ENCODE measurements around the gene OR6Q1.

OR6Q1 gene

DNA sequence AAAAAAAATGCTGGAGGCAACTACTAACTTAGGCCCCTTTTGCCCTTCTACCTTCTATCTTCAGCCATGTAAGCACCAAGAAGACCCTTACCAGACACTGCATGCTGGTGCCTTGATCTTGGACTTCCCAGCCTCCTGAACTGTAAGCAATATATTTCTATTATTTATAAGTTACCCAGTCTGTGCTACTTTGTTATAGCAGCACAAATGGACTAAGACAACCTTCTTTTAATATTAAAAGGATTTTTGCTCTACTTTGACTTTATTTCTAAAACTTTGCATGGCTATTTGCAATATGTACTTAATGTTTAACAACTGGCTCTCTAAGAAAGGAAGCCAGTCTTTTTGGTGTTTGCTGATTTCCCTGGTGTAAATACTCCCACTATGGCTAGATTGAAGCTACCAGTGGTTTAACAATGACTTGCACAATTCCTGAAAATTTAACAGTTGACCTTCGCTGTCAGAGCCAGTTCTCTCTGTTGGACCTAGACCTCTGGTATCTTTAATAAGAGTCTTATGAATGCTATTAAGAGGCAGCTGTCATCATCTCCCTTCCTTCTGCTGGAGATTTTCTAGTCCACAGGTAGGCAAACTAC is 25.2 kb downstream of the OR6Q1 start:
- TF ChIP-seq, protein P1, sequence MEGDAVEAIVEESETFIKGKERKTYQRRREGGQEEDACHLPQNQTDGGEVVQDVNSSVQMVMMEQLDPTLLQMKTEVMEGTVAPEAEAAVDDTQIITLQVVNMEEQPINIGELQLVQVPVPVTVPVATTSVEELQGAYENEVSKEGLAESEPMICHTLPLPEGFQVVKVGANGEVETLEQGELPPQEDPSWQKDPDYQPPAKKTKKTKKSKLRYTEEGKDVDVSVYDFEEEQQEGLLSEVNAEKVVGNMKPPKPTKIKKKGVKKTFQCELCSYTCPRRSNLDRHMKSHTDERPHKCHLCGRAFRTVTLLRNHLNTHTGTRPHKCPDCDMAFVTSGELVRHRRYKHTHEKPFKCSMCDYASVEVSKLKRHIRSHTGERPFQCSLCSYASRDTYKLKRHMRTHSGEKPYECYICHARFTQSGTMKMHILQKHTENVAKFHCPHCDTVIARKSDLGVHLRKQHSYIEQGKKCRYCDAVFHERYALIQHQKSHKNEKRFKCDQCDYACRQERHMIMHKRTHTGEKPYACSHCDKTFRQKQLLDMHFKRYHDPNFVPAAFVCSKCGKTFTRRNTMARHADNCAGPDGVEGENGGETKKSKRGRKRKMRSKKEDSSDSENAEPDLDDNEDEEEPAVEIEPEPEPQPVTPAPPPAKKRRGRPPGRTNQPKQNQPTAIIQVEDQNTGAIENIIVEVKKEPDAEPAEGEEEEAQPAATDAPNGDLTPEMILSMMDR (IDR thresholded peaks at IDR 0.05; ENCODE audit: low read depth, low read length, missing control alignments), result no peak
- DNase-seq (ENCODE audit: low read depth), result no peak
- H3K4me3 ChIP-seq (ENCODE audit: low read depth, low read length), result no peak overlapping the region

DNA sequence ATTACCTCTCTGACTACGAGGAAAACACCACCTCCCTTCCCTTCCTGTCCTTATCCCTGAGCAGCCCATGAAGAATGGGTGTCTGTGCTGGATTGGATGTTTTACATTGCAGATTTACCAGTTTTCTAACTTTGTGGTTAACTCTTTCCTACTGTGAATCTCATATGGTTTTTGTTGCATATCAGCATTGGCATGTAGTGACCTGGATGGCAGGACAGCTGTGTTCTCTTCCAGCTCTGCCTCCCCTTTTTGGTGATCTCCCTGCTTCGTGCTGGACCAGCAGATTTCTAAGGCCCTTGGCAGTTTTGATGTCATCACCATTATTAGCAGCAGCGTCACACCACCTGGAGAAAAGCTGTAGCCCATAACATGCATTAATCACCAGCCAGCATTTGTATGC is 26.7 kb downstream of the OR6Q1 start:
- no peak overlapping the region for H3K4me3 ChIP-seq (ENCODE audit: low read depth, low read length)
- TF ChIP-seq, protein P1 (IDR thresholded peaks at IDR 0.05; ENCODE audit: low read depth, low read length, missing control alignments), result no peak
- no peak for DNase-seq (ENCODE audit: low read depth)

DNA sequence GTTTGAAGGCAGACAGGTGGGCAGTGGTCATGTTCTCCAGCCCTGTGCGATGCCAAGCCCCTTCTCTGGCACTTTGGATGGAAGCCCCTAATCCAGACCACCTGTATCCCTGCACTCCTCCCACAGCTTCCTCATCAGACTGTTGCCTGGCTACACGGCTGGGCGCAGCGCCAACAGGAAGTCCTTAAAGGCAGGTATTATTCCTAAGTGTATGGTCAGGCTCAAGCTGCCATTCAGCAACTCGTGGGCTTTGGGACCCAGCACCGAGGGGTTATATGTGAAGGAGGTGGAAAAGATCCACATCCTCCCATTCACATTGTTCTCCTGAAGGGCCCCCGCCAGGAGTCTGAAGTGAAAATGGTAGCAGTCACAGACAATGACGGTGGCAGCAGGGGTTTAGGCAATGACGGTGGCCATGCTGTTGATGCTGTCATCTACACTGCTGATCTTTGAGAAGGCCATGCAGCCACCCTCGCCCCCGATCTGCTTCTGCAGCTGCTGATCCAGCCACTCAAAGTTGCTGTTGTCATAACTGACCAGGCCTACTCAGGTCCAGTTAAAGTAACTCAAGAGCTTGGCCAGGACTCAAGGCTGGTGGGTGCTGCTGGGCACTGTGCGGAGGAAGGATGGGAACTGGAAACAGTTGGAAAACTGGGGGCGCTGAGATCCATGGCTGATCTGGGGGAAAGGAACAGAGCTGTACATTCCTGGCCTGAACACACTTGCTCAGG is 27.7 kb downstream of the OR6Q1 start:
- no peak overlapping the region for H3K4me3 ChIP-seq (ENCODE audit: low read depth, low read length)
- TF ChIP-seq, protein P1 (IDR thresholded peaks at IDR 0.05; ENCODE audit: low read depth, low read length, missing control alignments), result no peak
- no peak for DNase-seq (ENCODE audit: low read depth)

DNA sequence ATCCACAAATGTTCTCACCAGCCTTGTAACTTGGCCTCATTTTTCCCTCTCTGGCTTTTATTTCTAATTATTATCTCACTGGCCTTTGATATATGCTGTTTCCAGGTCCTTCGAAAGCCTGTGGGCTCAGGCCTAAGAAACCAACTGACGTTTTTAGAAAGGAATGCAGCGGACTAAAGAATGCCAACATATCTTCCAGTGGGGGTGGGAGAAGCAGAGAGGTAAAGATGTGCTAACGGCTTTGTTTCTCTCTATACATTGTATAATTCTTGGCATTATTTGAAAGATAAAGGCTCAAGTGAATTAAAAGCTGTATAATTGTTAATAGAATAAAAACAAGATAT is 28.2 kb downstream of the OR6Q1 start:
- DNase-seq (ENCODE audit: low read depth), result no peak
- no peak overlapping the region for H3K4me3 ChIP-seq (ENCODE audit: low read depth, low read length)
- TF ChIP-seq, protein P1 (IDR thresholded peaks at IDR 0.05; ENCODE audit: low read depth, low read length, missing control alignments), result no peak

DNA sequence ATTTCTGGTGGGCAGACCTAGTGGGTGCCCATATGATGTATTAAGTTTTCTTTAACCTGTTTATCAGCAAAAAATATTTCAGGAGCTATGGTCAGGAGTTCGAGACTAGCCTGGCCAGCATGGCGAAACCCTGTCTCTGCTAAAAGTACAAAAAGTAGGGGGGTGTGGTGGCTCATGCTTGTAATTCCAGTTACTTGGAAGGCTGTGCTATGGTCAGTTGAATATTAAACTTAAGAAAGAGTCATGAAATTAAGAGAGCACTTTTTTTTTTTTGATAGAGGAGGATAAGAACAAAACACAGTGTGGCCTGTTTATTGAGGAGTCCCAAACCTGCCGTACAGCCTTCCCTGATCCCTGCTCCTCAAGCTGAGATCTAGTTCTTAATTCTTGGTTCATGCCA is 29.8 kb downstream of the OR6Q1 start:
- TF ChIP-seq, protein P1 (IDR thresholded peaks at IDR 0.05; ENCODE audit: low read depth, low read length, missing control alignments), result no peak
- H3K4me3 ChIP-seq (ENCODE audit: low read depth, low read length), result no peak overlapping the region

DNA sequence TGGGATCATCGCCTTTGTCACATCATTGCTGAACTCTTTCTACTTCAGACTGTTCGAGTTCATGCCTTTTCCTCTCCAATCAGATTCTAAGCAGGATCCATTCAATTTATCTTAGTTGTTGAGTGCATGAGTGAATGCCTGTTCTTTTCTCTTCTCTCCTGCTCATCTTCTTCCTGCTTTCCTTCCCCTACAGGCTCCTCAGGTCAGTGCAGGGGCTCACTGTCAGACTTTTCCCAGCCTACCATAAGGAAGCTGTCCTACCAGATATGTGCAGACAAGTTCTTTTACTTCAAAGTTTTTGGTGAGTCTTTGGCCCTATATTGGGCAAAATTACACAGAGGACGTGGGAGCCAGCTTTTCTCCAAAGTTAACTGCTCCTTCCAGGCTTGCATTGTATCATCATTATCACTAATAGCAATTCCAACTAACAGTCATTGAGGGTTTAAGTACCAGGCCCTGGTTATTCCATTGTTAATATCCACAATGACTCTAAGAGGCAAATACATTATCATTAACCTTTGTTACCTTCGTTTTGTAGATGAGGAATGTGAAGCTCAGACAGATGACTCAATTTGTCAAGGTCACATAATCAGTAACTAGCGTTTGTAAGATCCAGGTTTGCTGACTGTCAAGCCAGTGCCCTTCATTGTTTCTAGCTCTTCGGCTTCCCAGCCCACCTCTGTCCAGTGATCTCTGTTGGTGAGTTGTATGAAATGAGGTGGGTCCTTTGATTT is 30.4 kb downstream of the OR6Q1 start:
- no peak for DNase-seq (ENCODE audit: low read depth)
- TF ChIP-seq, protein P1 (IDR thresholded peaks at IDR 0.05; ENCODE audit: low read depth, low read length, missing control alignments), result no peak
- H3K4me3 ChIP-seq (ENCODE audit: low read depth, low read length), result no peak overlapping the region

More for the DNA sequence above, 29.8 kb downstream of the OR6Q1 start:
- no peak for DNase-seq (ENCODE audit: low read depth)

Measured in GM12864 (cell line).